NB4 (cell line): ENCODE results near the gene ARL13B.

ENCODE experiments used
- DNase-seq: peaks from one replicate; pipeline ENCODE4 v3.0.0; 2010; ENCODE audit warnings: low read depth
- H3K4me3 ChIP-seq: one replicate; pipeline ENCODE4 v1.5.1; 2011; ENCODE audit warnings: mild to moderate bottlenecking, low read depth, low read length, moderate library complexity
- CTCF ChIP-seq: IDR thresholded peaks from one replicate; pipeline ENCODE4 v1.5.1; 2012; ENCODE audit warnings: low read depth, low read length
- MAX ChIP-seq: IDR thresholded peaks from 2 replicates; pipeline ENCODE4 v1.6.1; 2011; ENCODE audit warnings: low read depth, low read length
- MYC ChIP-seq: IDR thresholded peaks from 2 replicates; pipeline ENCODE4 v1.6.1; 2011; ENCODE audit warnings: low read depth, low read length
- POLR2A ChIP-seq: IDR thresholded peaks from 2 replicates; pipeline ENCODE4 v1.6.1; 2011; ENCODE audit warnings: mild to moderate bottlenecking; ENCODE audit not compliant: insufficient read length; ENCODE audit errors: extremely low read depth

The ARL13B gene

GRCh38 chr3:93989241-93989640 is 9.3 kb downstream of the ARL13B start:
- H3K4me3 ChIP-seq = no peak overlapping the region
- TF ChIP-seq POLR2A = no peak
- TF ChIP-seq MAX = no peak
- TF ChIP-seq MYC = no peak
- no peak for TF ChIP-seq CTCF
- DNase-seq = no peak

- H3K4me3 ChIP-seq = no peak overlapping the region
- DNase-seq = no peak
- TF ChIP-seq MAX (no peak), CTCF (no peak), MYC (no peak), POLR2A (no peak)
Measured at GRCh38 chr3:93991631-93992030, 11.7 kb downstream of the ARL13B start.

GRCh38 chr3:93992207-93992606 is 12.3 kb downstream of the ARL13B start:
- TF ChIP-seq MAX = no peak
- no peak for TF ChIP-seq MYC
- no peak for TF ChIP-seq POLR2A
- TF ChIP-seq CTCF = no peak
- no peak for DNase-seq
- H3K4me3 ChIP-seq = no peak overlapping the region

- DNase-seq = peak; percentile 6
- TF ChIP-seq MAX (no peak), POLR2A (no peak), MYC (no peak), CTCF (no peak)
Measured at GRCh38 chr3:93994056-93994455, 14.1 kb downstream of the ARL13B start.

GRCh38 chr3:94001191-94001590 is 21.2 kb downstream of the ARL13B start:
- TF ChIP-seq MYC = no peak
- no peak for TF ChIP-seq MAX
- TF ChIP-seq CTCF = no peak
- TF ChIP-seq POLR2A = no peak
- H3K4me3 ChIP-seq = no peak overlapping the region
- DNase-seq = no peak

More at GRCh38 chr3:93994056-93994455, 14.1 kb downstream of the ARL13B start:
- no peak overlapping the region for H3K4me3 ChIP-seq

GRCh38 chr3:94001827-94002495 is 22.0 kb downstream of the ARL13B start:
- no peak for DNase-seq
- no peak overlapping the region for H3K4me3 ChIP-seq
- TF ChIP-seq MYC (no peak), CTCF (no peak), POLR2A (no peak), MAX (no peak)
